Measurements from ENCODE around the gene PF4V1. TPM values are rescaled to one million over a fixed set of nuclear protein-coding genes. Genes with fewer than 3 reads are reported as not detected.

The PF4V1 gene
- total and polyA plus RNA-seq, 9 of the 15 experiments (the other 6 are each of a cell fraction or from before 2014, with no cell fraction given): not detected

DNA sequence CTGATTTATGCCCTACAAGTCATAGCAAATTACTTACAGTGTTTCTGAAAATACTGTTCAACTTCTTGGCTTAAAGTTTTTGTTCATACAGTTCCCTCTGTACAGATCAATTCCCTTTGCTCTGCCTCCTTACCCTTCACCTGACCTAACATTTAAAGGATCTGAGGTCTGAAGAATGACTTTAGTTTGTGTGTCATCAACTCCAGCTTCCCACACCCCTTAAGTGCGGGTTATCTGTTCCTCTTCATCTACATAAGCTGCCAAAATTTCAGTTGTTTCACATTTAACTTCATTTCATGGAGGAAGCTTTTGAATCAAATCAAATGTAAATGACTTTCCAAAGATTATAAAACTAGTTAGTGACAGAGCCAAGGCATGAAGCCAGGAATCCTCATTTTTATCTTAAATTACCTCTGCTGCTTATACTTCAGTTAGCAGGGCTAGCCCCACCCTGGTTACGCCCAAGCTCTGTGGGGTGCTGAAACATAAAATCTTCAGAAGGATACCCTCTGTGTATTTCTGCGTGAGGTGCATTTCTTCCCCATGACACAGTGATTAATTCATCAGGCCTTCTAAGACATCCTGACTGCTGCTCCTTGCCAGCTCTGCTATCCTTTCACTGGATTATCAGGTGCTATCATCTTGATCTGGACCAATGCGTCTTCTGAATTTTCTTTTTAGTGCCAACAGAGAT is 32.6 kb downstream of the PF4V1 start:
- Histone ChIP-seq H3K27me3 (ENCODE audit: control insufficient read depth in 2 of 2, insufficient read depth in 2 of 2, low read length in 2 of 2) (no peaks in the 10 kb centered on the region), H3K4me1 (replicated peaks in 1 of 2; ENCODE audit: control insufficient read depth in 2 of 2, insufficient read depth in 2 of 2, low read length in 2 of 2) (peaks cover 0 to 6% of the 10 kb centered on the region in 2 experiments; a peak in 2 of 5 replicates), H4K20me1 (replicated peaks; ENCODE audit: control insufficient read depth, insufficient read depth, low read length) (no peaks in the 10 kb centered on the region), H2AFZ (ENCODE audit: low read depth, low read length) (no peak overlapping the region; the same call in 1 of the 2 replicates), H3K27ac (ENCODE audit: extremely low read depth, low read depth, low read length) (no peak overlapping the region), H3K9ac (ENCODE audit: insufficient read depth in 1 of 2, low read depth in 2 of 2, low read length in 2 of 2) (no peak overlapping the region), H3K36me3 (ENCODE audit: control insufficient read depth, insufficient read depth, low read length) (no peaks in the 10 kb centered on the region), H3K4me3 (no peak overlapping the region), H3K9me3 (replicated peaks; ENCODE audit: control insufficient read depth, insufficient read depth, low read depth, low read length) (no peaks in the 10 kb centered on the region), H3K9me1 (ENCODE audit: control insufficient read depth, insufficient read depth, low read length) (no peaks in the 10 kb centered on the region), H3K79me2 (ENCODE audit: control insufficient read depth, insufficient read depth, low read length) (no peaks in the 10 kb centered on the region), H3K4me2 (ENCODE audit: insufficient read depth, low read length) (no peak overlapping the region)
- BruUV-seq (replicated peaks): no TSS peak
- WGBS (ENCODE audit: insufficient coverage, low coverage, missing lambda C conversion rate): 10% methylated on average over 4 of the region's 4 CpGs
- DNase-seq (ENCODE audit: extremely low read depth in 1 of 4, low spot score in 3 of 4) (peak in 2 of 4 experiments; percentile 13 to 31), ATAC-seq (peak; percentile 69), FAIRE-seq (peak; percentile 56)
- CTCF ChIA-PET (ENCODE audit: low intra/inter-chr PET ratio): no interaction called here
- intact Hi-C loops (cut with micrococcal nuclease) (no loop called here), in situ Hi-C loops (cut with MboI) (no loop called here)
- POLR2A ChIA-PET: no interaction called here
- TF ChIP-seq MYC (IDR thresholded peaks at IDR 0.05; ENCODE audit: low read depth, low read length) (no peak), MYC (CRISPR knock-in tag; IDR thresholded peaks at IDR 0.05; ENCODE audit: borderline replicate concordance, low read depth) (no peak), RFX1 (IDR thresholded peaks at IDR 0.05) (no peak), ZNF431 (CRISPR knock-in tag; IDR thresholded peaks at IDR 0.05) (no peak), JUND (IDR thresholded peaks at IDR 0.05; ENCODE audit: borderline replicate concordance, low read depth, low read length) (no peak), JUND (tag; IDR thresholded peaks at IDR 0.05; ENCODE audit: borderline replicate concordance, low read depth, low read length) (no peak), NFYB (IDR thresholded peaks at IDR 0.05; ENCODE audit: extremely low read depth, insufficient read length) (no peak), FOSL1 (tag; conservative IDR thresholded peaks at IDR 0.05) (0 out of 2 replicates have a peak, but pooled peaks have one; percentile 18), ZNF778 (CRISPR knock-in tag; IDR thresholded peaks at IDR 0.05) (no peak), YY1 (IDR thresholded peaks at IDR 0.05; ENCODE audit: borderline replicate concordance in 1 of 3, control insufficient read depth in 1 of 3, extremely low read depth in 1 of 3, insufficient read depth in 3 of 3, insufficient read length in 1 of 3, insufficient replicate concordance in 2 of 3, low read depth in 1 of 3, low read length in 2 of 3) (no peak)
- TF ChIP-seq, protein P1, sequence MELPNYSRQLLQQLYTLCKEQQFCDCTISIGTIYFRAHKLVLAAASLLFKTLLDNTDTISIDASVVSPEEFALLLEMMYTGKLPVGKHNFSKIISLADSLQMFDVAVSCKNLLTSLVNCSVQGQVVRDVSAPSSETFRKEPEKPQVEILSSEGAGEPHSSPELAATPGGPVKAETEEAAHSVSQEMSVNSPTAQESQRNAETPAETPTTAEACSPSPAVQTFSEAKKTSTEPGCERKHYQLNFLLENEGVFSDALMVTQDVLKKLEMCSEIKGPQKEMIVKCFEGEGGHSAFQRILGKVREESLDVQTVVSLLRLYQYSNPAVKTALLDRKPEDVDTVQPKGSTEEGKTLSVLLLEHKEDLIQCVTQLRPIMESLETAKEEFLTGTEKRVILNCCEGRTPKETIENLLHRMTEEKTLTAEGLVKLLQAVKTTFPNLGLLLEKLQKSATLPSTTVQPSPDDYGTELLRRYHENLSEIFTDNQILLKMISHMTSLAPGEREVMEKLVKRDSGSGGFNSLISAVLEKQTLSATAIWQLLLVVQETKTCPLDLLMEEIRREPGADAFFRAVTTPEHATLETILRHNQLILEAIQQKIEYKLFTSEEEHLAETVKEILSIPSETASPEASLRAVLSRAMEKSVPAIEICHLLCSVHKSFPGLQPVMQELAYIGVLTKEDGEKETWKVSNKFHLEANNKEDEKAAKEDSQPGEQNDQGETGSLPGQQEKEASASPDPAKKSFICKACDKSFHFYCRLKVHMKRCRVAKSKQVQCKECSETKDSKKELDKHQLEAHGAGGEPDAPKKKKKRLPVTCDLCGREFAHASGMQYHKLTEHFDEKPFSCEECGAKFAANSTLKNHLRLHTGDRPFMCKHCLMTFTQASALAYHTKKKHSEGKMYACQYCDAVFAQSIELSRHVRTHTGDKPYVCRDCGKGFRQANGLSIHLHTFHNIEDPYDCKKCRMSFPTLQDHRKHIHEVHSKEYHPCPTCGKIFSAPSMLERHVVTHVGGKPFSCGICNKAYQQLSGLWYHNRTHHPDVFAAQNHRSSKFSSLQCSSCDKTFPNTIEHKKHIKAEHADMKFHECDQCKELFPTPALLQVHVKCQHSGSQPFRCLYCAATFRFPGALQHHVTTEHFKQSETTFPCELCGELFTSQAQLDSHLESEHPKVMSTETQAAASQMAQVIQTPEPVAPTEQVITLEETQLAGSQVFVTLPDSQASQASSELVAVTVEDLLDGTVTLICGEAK (IDR thresholded peaks at IDR 0.05): peak; percentile 36; the same call in 1 of the 2 replicates
- TF ChIP-seq, protein P1 (CRISPR knock-in tag; IDR thresholded peaks at IDR 0.05): no peak
